Cerebellar cortex (tissue), 1 donor: Measurements from ENCODE around the gene GALT.
A peak's percentile ranks its signal among the peaks of the same experiment; 100 is the strongest.

ENCODE experiments used
- DNase-seq: peaks from one replicate; pipeline ENCODE4 v3.0.0-alpha.2; 2015; ENCODE audit warnings: low spot score

Gene GALT

GRCh38 chr9:34646211-34647083 lies at the start of gene GALT:
TSS of gene GALT (plus strand) at chr9:34646675. CDS start at chr9:34646705, 30 bp downstream.
- peak; percentile 89 for DNase-seq

- no peak for DNase-seq
These were observed 46.9 kb upstream of the GALT start for GRCh38 chr9:34599546-34599945.

GRCh38 chr9:34600908-34601307 lies 45.6 kb upstream of the GALT start:
- no peak for DNase-seq

GRCh38 chr9:34601937-34602573 lies 44.4 kb upstream of the GALT start:
- DNase-seq = no peak

- DNase-seq = peak; percentile 91
These were observed 42.8 kb upstream of the GALT start for GRCh38 chr9:34603610-34604231.

GRCh38 chr9:34606190-34606589 lies 40.3 kb upstream of the GALT start:
- no peak for DNase-seq

GRCh38 chr9:34606905-34607304 lies 39.6 kb upstream of the GALT start:
- no peak for DNase-seq

GRCh38 chr9:34607331-34607730 lies 39.1 kb upstream of the GALT start:
- DNase-seq = no peak

- DNase-seq = peak; percentile 65
These were observed 35.9 kb upstream of the GALT start for GRCh38 chr9:34610434-34611206.

- DNase-seq = peak; percentile 67
These were observed 35.1 kb upstream of the GALT start for GRCh38 chr9:34611251-34611810.

- peak; percentile 83 for DNase-seq
These were observed 34.4 kb upstream of the GALT start, which contains the start of gene RPP25L for GRCh38 chr9:34611811-34612787. TSS of gene RPP25L (minus strand) at chr9:34612097. CDS start at chr9:34611296, 801 bp downstream.

- DNase-seq = peak; percentile 90
These were observed 33.6 kb upstream of the GALT start for GRCh38 chr9:34612788-34613390.

GRCh38 chr9:34615132-34615531 lies 31.3 kb upstream of the GALT start:
- no peak for DNase-seq

- DNase-seq = peak; percentile 99
These were observed 26.1 kb upstream of the GALT start, which contains the start of gene DCTN3 for GRCh38 chr9:34620061-34620994. TSS of gene DCTN3 (minus strand) at chr9:34620495. CDS start at chr9:34620464, 31 bp downstream.

GRCh38 chr9:34623374-34624235 lies 22.9 kb upstream of the GALT start:
- no peak for DNase-seq

GRCh38 chr9:34624475-34625185 lies 21.8 kb upstream of the GALT start:
- no peak for DNase-seq

GRCh38 chr9:34625186-34625486 lies 21.3 kb upstream of the GALT start:
- no peak for DNase-seq
